ENCODE measurements around the gene EIPR1.

DNA sequence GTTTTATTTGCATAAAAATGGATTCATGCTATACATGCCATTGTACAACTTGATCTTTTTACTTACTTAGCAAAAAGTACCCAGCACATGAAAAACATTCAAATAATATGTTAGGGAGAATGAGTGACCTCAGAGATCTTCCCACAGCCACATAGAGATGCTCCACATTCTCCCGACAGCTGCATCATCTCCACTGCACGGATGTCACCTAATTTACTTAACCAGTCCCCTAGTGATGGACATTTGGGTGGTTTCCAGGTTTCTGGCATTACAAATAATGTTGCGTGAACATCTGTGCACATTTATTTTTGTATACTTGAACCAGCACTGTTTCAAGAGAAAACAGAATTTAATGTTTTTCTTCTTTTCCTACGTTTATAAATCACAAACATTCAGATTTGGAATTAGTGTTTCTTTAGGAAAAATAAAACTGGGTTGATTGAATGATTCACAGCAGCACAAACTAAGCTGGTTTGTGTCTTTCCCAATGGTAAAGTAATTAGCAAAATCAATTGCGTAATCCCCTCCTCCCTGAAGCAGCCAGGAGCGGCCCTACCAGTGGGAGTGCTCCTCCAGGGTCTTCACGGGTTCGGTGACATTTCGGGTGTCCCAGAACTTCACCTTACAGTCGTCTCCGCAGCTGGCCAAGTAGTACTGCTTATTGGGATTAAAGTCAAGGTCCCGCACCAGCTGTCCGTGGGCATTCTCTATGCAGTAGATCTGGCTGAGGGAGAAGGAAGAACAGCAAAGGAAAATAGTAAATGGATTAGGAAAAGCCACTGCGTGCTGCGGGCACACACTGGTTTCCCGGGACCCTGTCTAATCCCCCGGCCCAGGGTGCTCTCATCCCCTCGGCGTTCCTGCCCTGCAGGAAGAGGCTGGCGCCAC is 183.9 kb downstream of the EIPR1 start:
- TF ChIP-seq, protein P1, sequence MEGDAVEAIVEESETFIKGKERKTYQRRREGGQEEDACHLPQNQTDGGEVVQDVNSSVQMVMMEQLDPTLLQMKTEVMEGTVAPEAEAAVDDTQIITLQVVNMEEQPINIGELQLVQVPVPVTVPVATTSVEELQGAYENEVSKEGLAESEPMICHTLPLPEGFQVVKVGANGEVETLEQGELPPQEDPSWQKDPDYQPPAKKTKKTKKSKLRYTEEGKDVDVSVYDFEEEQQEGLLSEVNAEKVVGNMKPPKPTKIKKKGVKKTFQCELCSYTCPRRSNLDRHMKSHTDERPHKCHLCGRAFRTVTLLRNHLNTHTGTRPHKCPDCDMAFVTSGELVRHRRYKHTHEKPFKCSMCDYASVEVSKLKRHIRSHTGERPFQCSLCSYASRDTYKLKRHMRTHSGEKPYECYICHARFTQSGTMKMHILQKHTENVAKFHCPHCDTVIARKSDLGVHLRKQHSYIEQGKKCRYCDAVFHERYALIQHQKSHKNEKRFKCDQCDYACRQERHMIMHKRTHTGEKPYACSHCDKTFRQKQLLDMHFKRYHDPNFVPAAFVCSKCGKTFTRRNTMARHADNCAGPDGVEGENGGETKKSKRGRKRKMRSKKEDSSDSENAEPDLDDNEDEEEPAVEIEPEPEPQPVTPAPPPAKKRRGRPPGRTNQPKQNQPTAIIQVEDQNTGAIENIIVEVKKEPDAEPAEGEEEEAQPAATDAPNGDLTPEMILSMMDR (conservative IDR thresholded peaks at IDR 0.05 in 1 of 2, IDR thresholded peaks at IDR 0.05 in 1 of 2; ENCODE audit: extremely low read depth in 1 of 2, insufficient read depth in 1 of 2, low read depth in 1 of 2, low read length in 2 of 2), result no peak
- no peak for TF ChIP-seq EZH2 (IDR thresholded peaks at IDR 0.05; ENCODE audit: borderline replicate concordance, low read length)

All from mammary epithelial cell (primary cell).